ENCODE measurements around the gene RYR1. TPM values are rescaled to one million over a fixed set of nuclear protein-coding genes. Genes with fewer than 3 reads are reported as not detected.
"Not testable (repeated sequence)": the region's sequence is repeated elsewhere in the genome, so short reads cannot be mapped to it uniquely, and the experiment has no call there.

RYR1 gene
- total RNA-seq, 1 donor from 2014 or later, result 0.32 TPM

GRCh38 chr19:38555200-38555599, 121.7 kb downstream of the RYR1 start:
- Histone ChIP-seq H3K4me1 (ENCODE audit: insufficient read depth, low read length) (no peaks in the 10 kb centered on the region), H2AFZ (ENCODE audit: low read depth, low read length) (no peak overlapping the region), H3K79me2 (ENCODE audit: insufficient read depth, low read length) (no peaks in the 10 kb centered on the region), H3K4me2 (ENCODE audit: low read length) (no peak overlapping the region), H4K20me1 (ENCODE audit: insufficient read depth, low read length) (no peaks in the 10 kb centered on the region), H3K9me3 (ENCODE audit: insufficient read depth, low read depth, low read length) (no peaks in the 10 kb centered on the region), H3K9ac (ENCODE audit: low read length) (no peak overlapping the region), H3K27me3 (ENCODE audit: insufficient read depth, low read length) (peaks cover 2% of the 10 kb centered on the region), H3K27ac (ENCODE audit: low read depth, low read length) (no peak overlapping the region), H3K36me3 (ENCODE audit: insufficient read depth, low read length) (no peaks in the 10 kb centered on the region), H3K4me3 (ENCODE audit: insufficient read depth, low read depth, low read length) (no peak overlapping the region)
- Mint-ChIP-seq H3K27ac (ENCODE audit: unreplicated experiment) (no peak overlapping the region), H3K4me1 (ENCODE audit: low read depth, unreplicated experiment) (peaks cover 11% of the 10 kb centered on the region), H3K27me3 (ENCODE audit: low read depth, unreplicated experiment) (peaks cover 5% of the 10 kb centered on the region), H3K4me3 (ENCODE audit: unreplicated experiment) (no peak overlapping the region), H3K36me3 (ENCODE audit: low read depth, unreplicated experiment) (no peaks in the 10 kb centered on the region), H3K9me3 (ENCODE audit: unreplicated experiment) (no peaks in the 10 kb centered on the region)
- FAIRE-seq, result no peak
- no peak for DNase-seq (ENCODE audit: low read depth)
- TF ChIP-seq EZH2 (IDR thresholded peaks at IDR 0.05; ENCODE audit: insufficient read depth, low read length) (no peak), CTCF (IDR thresholded peaks at IDR 0.05; ENCODE audit: insufficient read depth, low read depth, low read length) (no peak)

GRCh38 chr19:38556521-38557174, 123.2 kb downstream of the RYR1 start:
- Histone ChIP-seq H3K4me3 (ENCODE audit: insufficient read depth, low read depth, low read length) (no peak overlapping the region), H3K36me3 (ENCODE audit: insufficient read depth, low read length) (no peaks in the 10 kb centered on the region), H3K27me3 (ENCODE audit: insufficient read depth, low read length) (no peaks in the 10 kb centered on the region), H3K4me1 (ENCODE audit: insufficient read depth, low read length) (no peaks in the 10 kb centered on the region), H3K9ac (ENCODE audit: low read length) (no peak overlapping the region), H2AFZ (ENCODE audit: low read depth, low read length) (no peak overlapping the region), H3K27ac (ENCODE audit: low read depth, low read length) (no peak overlapping the region), H4K20me1 (ENCODE audit: insufficient read depth, low read length) (no peaks in the 10 kb centered on the region), H3K4me2 (ENCODE audit: low read length) (no peak overlapping the region), H3K79me2 (ENCODE audit: insufficient read depth, low read length) (no peaks in the 10 kb centered on the region), H3K9me3 (ENCODE audit: insufficient read depth, low read depth, low read length) (no peaks in the 10 kb centered on the region)
- no peak overlapping the region for H3K4me3 Mint-ChIP-seq (ENCODE audit: unreplicated experiment)
- H3K27ac Mint-ChIP-seq (ENCODE audit: unreplicated experiment), result no peak overlapping the region
- TF ChIP-seq CTCF (IDR thresholded peaks at IDR 0.05; ENCODE audit: insufficient read depth, low read depth, low read length) (no peak), EZH2 (IDR thresholded peaks at IDR 0.05; ENCODE audit: insufficient read depth, low read length) (no peak)
- peaks cover 5% of the 10 kb centered on the region for H3K27me3 Mint-ChIP-seq (ENCODE audit: low read depth, unreplicated experiment)
- FAIRE-seq (no peak), DNase-seq (ENCODE audit: low read depth) (no peak)
- H3K4me1 Mint-ChIP-seq (ENCODE audit: low read depth, unreplicated experiment), result peaks cover 11% of the 10 kb centered on the region
- no peaks in the 10 kb centered on the region for H3K9me3 Mint-ChIP-seq (ENCODE audit: unreplicated experiment)
- H3K36me3 Mint-ChIP-seq (ENCODE audit: low read depth, unreplicated experiment), result no peaks in the 10 kb centered on the region

GRCh38 chr19:38557205-38557799, 123.8 kb downstream of the RYR1 start:
- Histone ChIP-seq H3K9me3 (ENCODE audit: insufficient read depth, low read depth, low read length) (no peaks in the 10 kb centered on the region), H3K27ac (ENCODE audit: low read depth, low read length) (no peak overlapping the region), H3K4me3 (ENCODE audit: insufficient read depth, low read depth, low read length) (no peak overlapping the region), H2AFZ (ENCODE audit: low read depth, low read length) (no peak overlapping the region), H3K27me3 (ENCODE audit: insufficient read depth, low read length) (no peaks in the 10 kb centered on the region), H3K36me3 (ENCODE audit: insufficient read depth, low read length) (no peaks in the 10 kb centered on the region), H3K4me2 (ENCODE audit: low read length) (no peak overlapping the region), H3K79me2 (ENCODE audit: insufficient read depth, low read length) (no peaks in the 10 kb centered on the region), H3K4me1 (ENCODE audit: insufficient read depth, low read length) (no peaks in the 10 kb centered on the region), H3K9ac (ENCODE audit: low read length) (no peak overlapping the region), H4K20me1 (ENCODE audit: insufficient read depth, low read length) (no peaks in the 10 kb centered on the region)
- DNase-seq (ENCODE audit: low read depth) (no peak), FAIRE-seq (no peak)
- H3K27me3 Mint-ChIP-seq (ENCODE audit: low read depth, unreplicated experiment), result peaks cover 8% of the 10 kb centered on the region
- H3K9me3 Mint-ChIP-seq (ENCODE audit: unreplicated experiment), result no peaks in the 10 kb centered on the region
- no peaks in the 10 kb centered on the region for H3K36me3 Mint-ChIP-seq (ENCODE audit: low read depth, unreplicated experiment)
- peaks cover 11% of the 10 kb centered on the region for H3K4me1 Mint-ChIP-seq (ENCODE audit: low read depth, unreplicated experiment)
- H3K4me3 Mint-ChIP-seq (ENCODE audit: unreplicated experiment), result no peak overlapping the region
- TF ChIP-seq CTCF (IDR thresholded peaks at IDR 0.05; ENCODE audit: insufficient read depth, low read depth, low read length) (no peak), EZH2 (IDR thresholded peaks at IDR 0.05; ENCODE audit: insufficient read depth, low read length) (no peak)
- H3K27ac Mint-ChIP-seq (ENCODE audit: unreplicated experiment), result no peak overlapping the region

GRCh38 chr19:38558933-38559332, 125.4 kb downstream of the RYR1 start:
- H3K36me3 ChIP-seq (ENCODE audit: insufficient read depth, low read length); H3K9me3 Mint-ChIP-seq (ENCODE audit: unreplicated experiment); FAIRE-seq: not testable (repeated sequence)

More at GRCh38 chr19:38558933-38559332, 125.4 kb downstream of the RYR1 start:
- H3K4me3 Mint-ChIP-seq (ENCODE audit: unreplicated experiment); H3K4me2 ChIP-seq (ENCODE audit: low read length); H3K4me1 ChIP-seq (ENCODE audit: insufficient read depth, low read length); H3K27ac ChIP-seq (ENCODE audit: low read depth, low read length); H3K36me3 Mint-ChIP-seq (ENCODE audit: low read depth, unreplicated experiment); H3K27ac Mint-ChIP-seq (ENCODE audit: unreplicated experiment); H3K9me3 ChIP-seq (ENCODE audit: insufficient read depth, low read depth, low read length); H2AFZ ChIP-seq (ENCODE audit: low read depth, low read length); H3K9ac ChIP-seq (ENCODE audit: low read length); H3K4me3 ChIP-seq (ENCODE audit: insufficient read depth, low read depth, low read length); H3K79me2 ChIP-seq (ENCODE audit: insufficient read depth, low read length); H3K27me3 ChIP-seq (ENCODE audit: insufficient read depth, low read length); DNase-seq (ENCODE audit: low read depth); H4K20me1 ChIP-seq (ENCODE audit: insufficient read depth, low read length): not testable (repeated sequence)
- Mint-ChIP-seq H3K27me3 (ENCODE audit: low read depth, unreplicated experiment) (peaks cover 16% of the 10 kb centered on the region), H3K4me1 (ENCODE audit: low read depth, unreplicated experiment) (peaks cover 11% of the 10 kb centered on the region)

Data from astrocyte (in vitro differentiated cells and primary cell).